Nephron (organoid): ENCODE results near the gene PRDM16.

Experiments
- H3K27ac Mint-ChIP-seq, 3 experiments: 2 replicates each; pipeline ENCODE4 v1.8.0; 2020; ENCODE audit warnings: mixed read lengths in 3 of 3, mild to moderate bottlenecking in 2 of 3, moderate library complexity in 1 of 3
- H3K27me3 Mint-ChIP-seq: 2 replicates; pipeline ENCODE4 v1.8.0; 2021; ENCODE audit warnings: low read depth, mild to moderate bottlenecking, moderate library complexity, mixed read lengths
- H3K36me3 Mint-ChIP-seq: 2 replicates; pipeline ENCODE4 v1.8.0; 2020; ENCODE audit warnings: low read depth, mixed read lengths
- H3K4me1 Mint-ChIP-seq: 2 replicates; pipeline ENCODE4 v1.8.0; 2020; ENCODE audit warnings: mixed read lengths
- H3K4me3 Mint-ChIP-seq, 3 experiments: 2 replicates each; pipeline ENCODE4 v1.8.0; 2020; ENCODE audit warnings: mild to moderate bottlenecking in 3 of 3, mixed read lengths in 3 of 3, moderate library complexity in 2 of 3
- H3K9me3 Mint-ChIP-seq: 2 replicates; pipeline ENCODE4 v1.8.0; 2020; ENCODE audit warnings: mixed read lengths
- CTCF ChIP-seq, 3 experiments: fragments of 200-600 bp; sonication (generic); IDR thresholded peaks; one replicate each; pipeline ENCODE4 v1.5.0; 2021; ENCODE audit warnings: antibody characterized with exemption in 3 of 3; ENCODE audit not compliant: unreplicated experiment in 3 of 3

PRDM16 gene

GRCh38 chr1:3034728-3035562, 34.1 kb upstream of the PRDM16 start:
- no peaks in the 10 kb centered on the region for H3K9me3 Mint-ChIP-seq
- TF ChIP-seq CTCF (IDR thresholded peaks at IDR 0.05; ENCODE audit: unreplicated experiment in 3 of 3), result no peak
- H3K36me3 Mint-ChIP-seq, result no peaks in the 10 kb centered on the region
- no peak overlapping the region for H3K4me3 Mint-ChIP-seq
- H3K27ac Mint-ChIP-seq, result no peak overlapping the region
- H3K4me1 Mint-ChIP-seq, result peaks cover 7% of the 10 kb centered on the region
- H3K27me3 Mint-ChIP-seq, result peaks cover 48% of the 10 kb centered on the region

- Mint-ChIP-seq H3K4me3 (no peak overlapping the region), H3K27me3 (peaks cover 42% of the 10 kb centered on the region), H3K9me3 (no peaks in the 10 kb centered on the region), H3K27ac (peak overlapping the region in 1 of 3 experiments; percentile 10), H3K4me1 (peaks cover 7% of the 10 kb centered on the region), H3K36me3 (no peaks in the 10 kb centered on the region)
- TF ChIP-seq CTCF (IDR thresholded peaks at IDR 0.05; ENCODE audit: unreplicated experiment in 3 of 3), result no peak
Observed at GRCh38 chr1:3035563-3036446, 33.2 kb upstream of the PRDM16 start.

GRCh38 chr1:3036447-3037280, 32.3 kb upstream of the PRDM16 start:
- peaks cover 38% of the 10 kb centered on the region for H3K27me3 Mint-ChIP-seq
- H3K4me1 Mint-ChIP-seq, result peaks cover 7% of the 10 kb centered on the region

GRCh38 chr1:3037281-3038040, 31.5 kb upstream of the PRDM16 start:
- peaks cover 7% of the 10 kb centered on the region for H3K4me1 Mint-ChIP-seq
- H3K27me3 Mint-ChIP-seq, result peaks cover 32% of the 10 kb centered on the region
- no peak overlapping the region for H3K4me3 Mint-ChIP-seq
- H3K36me3 Mint-ChIP-seq, result no peaks in the 10 kb centered on the region
- H3K27ac Mint-ChIP-seq, result no peak overlapping the region
- no peaks in the 10 kb centered on the region for H3K9me3 Mint-ChIP-seq
- TF ChIP-seq CTCF (IDR thresholded peaks at IDR 0.05; ENCODE audit: unreplicated experiment in 3 of 3), result no peak

More at GRCh38 chr1:3036447-3037280, 32.3 kb upstream of the PRDM16 start:
- Mint-ChIP-seq H3K27ac (no peak overlapping the region), H3K9me3 (no peaks in the 10 kb centered on the region), H3K36me3 (no peaks in the 10 kb centered on the region), H3K4me3 (no peak overlapping the region)
- TF ChIP-seq CTCF (IDR thresholded peaks at IDR 0.05; ENCODE audit: unreplicated experiment in 3 of 3), result no peak

- Mint-ChIP-seq H3K4me3 (no peak overlapping the region), H3K4me1 (peaks cover 7% of the 10 kb centered on the region), H3K36me3 (no peaks in the 10 kb centered on the region), H3K27ac (no peak overlapping the region), H3K27me3 (peaks cover 32% of the 10 kb centered on the region), H3K9me3 (no peaks in the 10 kb centered on the region)
- no peak for TF ChIP-seq CTCF (IDR thresholded peaks at IDR 0.05; ENCODE audit: unreplicated experiment in 3 of 3)
Observed at GRCh38 chr1:3038113-3038551, 30.9 kb upstream of the PRDM16 start.
